ENCODE data around the gene ANTXR1. TPM values are rescaled to one million over a fixed set of nuclear protein-coding genes. Genes with fewer than 3 reads are reported as not detected.

The ANTXR1 gene
- total RNA-seq, 2 donors from 2014 or later: 48.3 to 54.5 TPM

DNA sequence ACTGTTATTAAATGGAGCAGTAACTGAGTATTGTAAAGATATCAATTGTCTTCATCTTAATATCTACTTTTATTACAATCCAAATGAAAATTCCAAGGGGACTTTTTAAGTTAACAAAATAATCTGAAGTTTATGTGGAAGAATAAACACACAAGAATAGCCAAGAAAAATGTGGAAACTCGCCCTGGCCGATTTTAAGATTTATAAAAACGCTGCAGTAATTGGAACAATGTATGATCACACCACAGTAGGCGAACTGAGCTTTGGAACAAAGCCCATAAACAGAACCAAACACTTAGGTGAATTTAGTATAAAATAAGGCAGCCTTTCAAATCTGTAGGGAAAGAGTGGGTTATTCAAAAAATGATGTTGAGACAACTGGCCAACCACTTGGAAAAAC lies 96.3 kb downstream of the ANTXR1 start:
- Mint-ChIP-seq H3K27me3 (ENCODE audit: insufficient read depth) (no peaks in the 10 kb centered on the region), H3K27ac (no peak overlapping the region), H3K36me3 (ENCODE audit: low read depth) (peaks cover 17% of the 10 kb centered on the region), H3K4me1 (no peaks in the 10 kb centered on the region), H3K9me3 (no peaks in the 10 kb centered on the region), H3K4me3 (no peak overlapping the region)
- TF ChIP-seq, protein P1, sequence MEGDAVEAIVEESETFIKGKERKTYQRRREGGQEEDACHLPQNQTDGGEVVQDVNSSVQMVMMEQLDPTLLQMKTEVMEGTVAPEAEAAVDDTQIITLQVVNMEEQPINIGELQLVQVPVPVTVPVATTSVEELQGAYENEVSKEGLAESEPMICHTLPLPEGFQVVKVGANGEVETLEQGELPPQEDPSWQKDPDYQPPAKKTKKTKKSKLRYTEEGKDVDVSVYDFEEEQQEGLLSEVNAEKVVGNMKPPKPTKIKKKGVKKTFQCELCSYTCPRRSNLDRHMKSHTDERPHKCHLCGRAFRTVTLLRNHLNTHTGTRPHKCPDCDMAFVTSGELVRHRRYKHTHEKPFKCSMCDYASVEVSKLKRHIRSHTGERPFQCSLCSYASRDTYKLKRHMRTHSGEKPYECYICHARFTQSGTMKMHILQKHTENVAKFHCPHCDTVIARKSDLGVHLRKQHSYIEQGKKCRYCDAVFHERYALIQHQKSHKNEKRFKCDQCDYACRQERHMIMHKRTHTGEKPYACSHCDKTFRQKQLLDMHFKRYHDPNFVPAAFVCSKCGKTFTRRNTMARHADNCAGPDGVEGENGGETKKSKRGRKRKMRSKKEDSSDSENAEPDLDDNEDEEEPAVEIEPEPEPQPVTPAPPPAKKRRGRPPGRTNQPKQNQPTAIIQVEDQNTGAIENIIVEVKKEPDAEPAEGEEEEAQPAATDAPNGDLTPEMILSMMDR (conservative IDR thresholded peaks at IDR 0.05): no peak
- Histone ChIP-seq H3K9me3 (ENCODE audit: control insufficient read depth, low read length) (no peaks in the 10 kb centered on the region), H3K4me3 (ENCODE audit: low read length) (no peak overlapping the region), H3K27ac (ENCODE audit: low read depth, low read length) (no peak overlapping the region), H3K4me1 (ENCODE audit: control insufficient read depth, insufficient read depth, low read length) (no peaks in the 10 kb centered on the region), H3K36me3 (ENCODE audit: control insufficient read depth, insufficient read depth, low read length) (peaks cover 5% of the 10 kb centered on the region), H3K27me3 (ENCODE audit: control insufficient read depth, insufficient read depth, low read length, poor library complexity, severe bottlenecking) (no peaks in the 10 kb centered on the region), H3K9ac (ENCODE audit: extremely low read depth, low read length, poor library complexity, severe bottlenecking) (no peak overlapping the region)
- DNase-seq: no peak
- 90 to 97% methylated on average over 4 of the region's 4 CpGs for WGBS, 2 experiments (ENCODE audit: insufficient coverage in 1 of 2, insufficient read length in 1 of 2)

DNA sequence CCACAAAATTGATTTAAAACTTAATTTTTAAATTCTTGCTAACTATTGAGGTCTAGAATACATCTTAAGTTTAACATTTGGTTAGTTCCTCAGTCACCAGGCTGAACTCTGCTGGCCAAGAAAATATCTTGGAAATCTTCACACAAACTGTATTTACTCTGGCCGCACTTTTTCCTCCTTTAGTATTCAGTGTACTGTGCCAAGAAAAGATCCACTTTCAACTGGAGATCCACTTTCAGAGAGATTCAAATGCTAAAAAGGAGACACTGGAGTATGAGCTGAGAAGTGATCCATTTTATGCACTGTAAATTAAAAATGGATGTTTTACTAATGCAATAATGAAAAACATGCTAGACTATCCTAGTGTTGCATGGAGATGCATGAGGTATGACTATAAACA lies 98.1 kb downstream of the ANTXR1 start:
- no peaks in the 10 kb centered on the region for H3K27me3 Mint-ChIP-seq (ENCODE audit: insufficient read depth)
- Histone ChIP-seq H3K4me1 (ENCODE audit: control insufficient read depth, insufficient read depth, low read length) (no peaks in the 10 kb centered on the region), H3K9ac (ENCODE audit: extremely low read depth, low read length, poor library complexity, severe bottlenecking) (no peak overlapping the region), H3K36me3 (ENCODE audit: control insufficient read depth, insufficient read depth, low read length) (no peaks in the 10 kb centered on the region), H3K4me3 (ENCODE audit: low read length) (no peak overlapping the region), H3K27ac (ENCODE audit: low read depth, low read length) (no peak overlapping the region), H3K27me3 (ENCODE audit: control insufficient read depth, insufficient read depth, low read length, poor library complexity, severe bottlenecking) (no peaks in the 10 kb centered on the region), H3K9me3 (ENCODE audit: control insufficient read depth, low read length) (no peaks in the 10 kb centered on the region)
- TF ChIP-seq, protein P1 (conservative IDR thresholded peaks at IDR 0.05): no peak
- no peaks in the 10 kb centered on the region for H3K9me3 Mint-ChIP-seq
- no peaks in the 10 kb centered on the region for H3K4me1 Mint-ChIP-seq
- H3K4me3 Mint-ChIP-seq: no peak overlapping the region
- no peak overlapping the region for H3K27ac Mint-ChIP-seq
- WGBS, 2 experiments (ENCODE audit: insufficient coverage in 1 of 2, insufficient read length in 1 of 2): 86 to 100% methylated on average over 1 of the region's 1 CpG
- no peak for DNase-seq
- peaks cover 13% of the 10 kb centered on the region for H3K36me3 Mint-ChIP-seq (ENCODE audit: low read depth)

DNA sequence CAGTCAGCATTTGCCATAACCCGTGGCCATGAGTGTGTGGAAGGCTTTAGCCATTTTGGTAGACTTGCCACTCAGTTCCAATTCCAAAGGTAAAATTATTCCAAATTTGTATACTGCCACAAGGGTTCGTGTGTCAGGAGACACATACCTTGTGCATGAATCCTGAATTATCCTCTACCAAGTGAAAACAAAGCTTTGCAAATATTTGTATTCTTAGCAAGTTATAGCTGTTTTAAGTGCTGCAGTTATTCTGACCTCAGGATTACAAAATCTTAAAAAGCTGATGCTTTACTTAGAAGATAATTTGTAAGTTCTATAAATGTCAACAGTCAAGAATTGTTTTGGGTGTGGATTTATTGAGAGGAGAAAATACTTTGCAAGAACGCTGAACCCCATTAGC lies 100.6 kb downstream of the ANTXR1 start:
- TF ChIP-seq, protein P1 (conservative IDR thresholded peaks at IDR 0.05): no peak
- Histone ChIP-seq H3K4me3 (ENCODE audit: low read length) (no peak overlapping the region), H3K27ac (ENCODE audit: low read depth, low read length) (no peak overlapping the region), H3K36me3 (ENCODE audit: control insufficient read depth, insufficient read depth, low read length) (no peaks in the 10 kb centered on the region), H3K27me3 (ENCODE audit: control insufficient read depth, insufficient read depth, low read length, poor library complexity, severe bottlenecking) (no peaks in the 10 kb centered on the region), H3K9me3 (ENCODE audit: control insufficient read depth, low read length) (no peaks in the 10 kb centered on the region), H3K4me1 (ENCODE audit: control insufficient read depth, insufficient read depth, low read length) (no peaks in the 10 kb centered on the region), H3K9ac (ENCODE audit: extremely low read depth, low read length, poor library complexity, severe bottlenecking) (no peak overlapping the region)
- Mint-ChIP-seq H3K4me1 (no peaks in the 10 kb centered on the region), H3K4me3 (no peak overlapping the region), H3K36me3 (ENCODE audit: low read depth) (peaks cover 13% of the 10 kb centered on the region), H3K27me3 (ENCODE audit: insufficient read depth) (no peaks in the 10 kb centered on the region), H3K27ac (no peak overlapping the region), H3K9me3 (no peaks in the 10 kb centered on the region)
- DNase-seq: no peak
- 93 to 100% methylated on average over 2 of the region's 3 CpGs for WGBS, 2 experiments (ENCODE audit: insufficient coverage in 1 of 2, insufficient read length in 1 of 2)
